CD8-positive, alpha-beta memory T cell (primary cell): Measurements from ENCODE around the gene ZFHX2. TPM values are rescaled to one million over a fixed set of nuclear protein-coding genes. Genes with fewer than 3 reads are reported as not detected.

Experiments
- CTCF ChIA-PET: fragments of 350-600 bp; sonication (Branson Sonifier 250); formaldehyde crosslinking; loops from one replicate; lab custom pipeline; 2021; ENCODE audit warnings: antibody characterized with exemption; lab: Charles Lee
- POLR2A ChIA-PET: fragments of 350-600 bp; sonication (Branson Sonifier 250); formaldehyde crosslinking; loops from one replicate; lab custom pipeline; 2021; ENCODE audit warnings: antibody characterized with exemption; lab: Charles Lee
- DNase-seq, 5 donors: peaks; one replicate each; pipeline versions ENCODE4 v3.0.0 to v3.0.0-alpha.2; 2020 to 2022; ENCODE audit warnings: mixed read lengths in 1 of 5
- H3K27ac ChIP-seq: one replicate; pipeline ENCODE4 v1.7.0; 2013; ENCODE audit warnings: low read depth, mild to moderate bottlenecking, low read length, moderate library complexity
- H3K27me3 ChIP-seq: 2 replicates; pipeline ENCODE4 v1.7.0; 2013; ENCODE audit warnings: low read length, mild to moderate bottlenecking; ENCODE audit not compliant: insufficient read depth, poor library complexity, severe bottlenecking
- H3K36me3 ChIP-seq: 2 replicates; pipeline ENCODE4 v1.7.0; 2013; ENCODE audit warnings: mild to moderate bottlenecking, low read length, moderate library complexity; ENCODE audit not compliant: insufficient read depth
- H3K4me1 ChIP-seq: 2 replicates; pipeline ENCODE4 v1.7.0; 2013; ENCODE audit warnings: mild to moderate bottlenecking, low read length, moderate library complexity; ENCODE audit not compliant: insufficient read depth
- H3K4me3 ChIP-seq: 2 replicates; pipeline ENCODE4 v1.7.0; 2013; ENCODE audit warnings: mild to moderate bottlenecking, low read length
- H3K9me3 ChIP-seq: 2 replicates; pipeline ENCODE4 v1.7.0; 2013; ENCODE audit warnings: mild to moderate bottlenecking, low read length
- H3K27ac Mint-ChIP-seq, 8 donors: one replicate each; pipeline ENCODE4 v1.8.0; 2020 to 2021; ENCODE audit warnings: mixed read lengths in 8 of 8, mild to moderate bottlenecking in 6 of 8, inconsistent platforms in 3 of 8, moderate library complexity in 3 of 8
- H3K27me3 Mint-ChIP-seq, 2 donors: one replicate each; pipeline ENCODE4 v1.8.0; 2020 to 2021; ENCODE audit warnings: mixed read lengths in 2 of 2, mild to moderate bottlenecking in 1 of 2, moderate library complexity in 1 of 2
- H3K36me3 Mint-ChIP-seq, 3 donors: one replicate each; pipeline ENCODE4 v1.8.0; 2020 to 2021; ENCODE audit warnings: mixed read lengths in 3 of 3, inconsistent platforms in 1 of 3, mild to moderate bottlenecking in 1 of 3
- H3K4me1 Mint-ChIP-seq, 3 donors: one replicate each; pipeline ENCODE4 v1.8.0; 2020 to 2021; ENCODE audit warnings: mixed read lengths in 3 of 3, inconsistent platforms in 1 of 3, mild to moderate bottlenecking in 1 of 3
- H3K4me3 Mint-ChIP-seq, 7 donors: one replicate each; pipeline ENCODE4 v1.8.0; 2020 to 2021; ENCODE audit warnings: mixed read lengths in 7 of 7, mild to moderate bottlenecking in 6 of 7, moderate library complexity in 4 of 7, inconsistent platforms in 2 of 7
- H3K9me3 Mint-ChIP-seq, 5 donors: one replicate each; pipeline ENCODE4 v1.8.0; 2020 to 2022; ENCODE audit warnings: mixed read lengths in 5 of 5, mild to moderate bottlenecking in 3 of 5, moderate library complexity in 2 of 5, inconsistent platforms in 1 of 5
- polyA plus RNA-seq: library from polyadenylated mRNA; unstranded; fragments of 300-500 nt; fragmentation: Illumina TruSeq; gene quantifications from one replicate; pipeline ENCODE4 v1.2.3, GENCODE V29; 2021
- total RNA-seq, 2 experiments: library from RNA; stranded (reverse); gene quantifications; one replicate each; pipeline ENCODE4 v1.2.3, GENCODE V29; 2021

ZFHX2 gene
- total and polyA plus RNA-seq, 3 experiments from 2014 or later, result 2.4 to 2.5 TPM; not detected in 1

- H3K36me3 Mint-ChIP-seq, result peaks cover 2 to 6% (median 3%) of the 10 kb centered on the region in 3 donors
- peaks cover 14% of the 10 kb centered on the region for H3K4me1 ChIP-seq
- H3K27me3 ChIP-seq, result peaks cover 8% of the 10 kb centered on the region
- peak overlapping the region in 1 of 7 donors; percentile 73 for H3K4me3 Mint-ChIP-seq
- H3K9me3 ChIP-seq, result no peaks in the 10 kb centered on the region
- peak overlapping the region in 2 of 8 donors; percentile 4 to 82 for H3K27ac Mint-ChIP-seq
- no peak overlapping the region for H3K27ac ChIP-seq
- H3K27me3 Mint-ChIP-seq, result peaks cover 24 to 40% of the 10 kb centered on the region in 2 donors
- ChIA-PET CTCF (interaction anchor here (1.0 to 1.4 kb wide), 4 partner anchors 9 to 60 kb away, joined by 3 to 4 read pairs (median 3); no protein-coding TSS in a partner anchor), POLR2A (no interaction called here)
- no peak overlapping the region for H3K4me3 ChIP-seq
- no peak for DNase-seq
- H3K9me3 Mint-ChIP-seq, result no peaks in the 10 kb centered on the region
- H3K36me3 ChIP-seq, result no peaks in the 10 kb centered on the region
- peaks cover 24 to 31% (median 29%) of the 10 kb centered on the region in 3 donors for H3K4me1 Mint-ChIP-seq
Observed at GRCh38 chr14:23571701-23572523, 20.3 kb upstream of the ZFHX2 start.

GRCh38 chr14:23570806-23571483 is 19.4 kb upstream of the ZFHX2 start:
- Mint-ChIP-seq H3K36me3 (peaks cover 2 to 13% (median 3%) of the 10 kb centered on the region in 3 donors), H3K9me3 (no peaks in the 10 kb centered on the region), H3K27me3 (peaks cover 17 to 33% of the 10 kb centered on the region in 2 donors), H3K27ac (no peak overlapping the region), H3K4me1 (peaks cover 23 to 32% (median 29%) of the 10 kb centered on the region in 3 donors), H3K4me3 (no peak overlapping the region)
- Histone ChIP-seq H3K36me3 (peaks cover 2% of the 10 kb centered on the region), H3K9me3 (no peaks in the 10 kb centered on the region), H3K27ac (no peak overlapping the region), H3K4me1 (peaks cover 18% of the 10 kb centered on the region), H3K4me3 (no peak overlapping the region), H3K27me3 (peaks cover 3% of the 10 kb centered on the region)
- no peak for DNase-seq
- POLR2A ChIA-PET, result interaction anchor here (0.7 kb wide), 1 partner anchor 33 kb away, joined by 5 read pairs; no protein-coding TSS in a partner anchor
- CTCF ChIA-PET, result interaction anchor here (0.9 to 1.3 kb wide), 5 partner anchors 8 to 61 kb away, joined by 3 to 5 read pairs (median 3); no protein-coding TSS in a partner anchor

- H3K4me3 Mint-ChIP-seq, result peak overlapping the region in 1 of 7 donors; percentile 99
Observed at GRCh38 chr14:23569443-23570151, 18.0 kb upstream of the ZFHX2 start.

GRCh38 chr14:23568600-23569331 is 17.2 kb upstream of the ZFHX2 start:
- Mint-ChIP-seq H3K9me3 (no peaks in the 10 kb centered on the region), H3K4me1 (peaks cover 25 to 45% (median 29%) of the 10 kb centered on the region in 3 donors), H3K4me3 (peak overlapping the region; percentile 98 to 100 (median 99)), H3K36me3 (peaks cover 3 to 35% (median 4%) of the 10 kb centered on the region in 3 donors), H3K27ac (peak overlapping the region; percentile 46 to 99 (median 97)), H3K27me3 (peaks cover 6 to 19% of the 10 kb centered on the region in 2 donors)
- Histone ChIP-seq H3K4me1 (peaks cover 19% of the 10 kb centered on the region), H3K9me3 (no peaks in the 10 kb centered on the region), H3K27ac (no peak overlapping the region), H3K4me3 (no peak overlapping the region), H3K36me3 (peaks cover 23% of the 10 kb centered on the region), H3K27me3 (no peaks in the 10 kb centered on the region)
- ChIA-PET CTCF (interaction anchor here (1.8 kb wide), 1 partner anchor 10 kb away, joined by 14 read pairs; no protein-coding TSS in a partner anchor), POLR2A (interaction anchor here (1.6 kb wide), 1 partner anchor 13 kb away, joined by 6 read pairs; the partner anchor contains the start of gene THTPA)
- DNase-seq, result no peak

More at GRCh38 chr14:23569443-23570151, 18.0 kb upstream of the ZFHX2 start:
- peaks cover 9 to 23% of the 10 kb centered on the region in 2 donors for H3K27me3 Mint-ChIP-seq
- Histone ChIP-seq H3K36me3 (peaks cover 15% of the 10 kb centered on the region), H3K4me3 (no peak overlapping the region), H3K9me3 (no peaks in the 10 kb centered on the region), H3K27ac (no peak overlapping the region), H3K27me3 (no peaks in the 10 kb centered on the region), H3K4me1 (peaks cover 19% of the 10 kb centered on the region)
- DNase-seq, result no peak
- H3K27ac Mint-ChIP-seq, result peak overlapping the region in 4 of 8 donors; percentile 46 to 99 (median 77)
- peaks cover 3 to 27% (median 4%) of the 10 kb centered on the region in 3 donors for H3K36me3 Mint-ChIP-seq
- ChIA-PET POLR2A (no interaction called here), CTCF (interaction anchor here (0.9 to 1.8 kb wide), 4 partner anchors 8 to 15 kb away, joined by 3 to 14 read pairs (median 4); no protein-coding TSS in a partner anchor)
- peaks cover 21 to 40% (median 29%) of the 10 kb centered on the region in 3 donors for H3K4me1 Mint-ChIP-seq
- no peaks in the 10 kb centered on the region for H3K9me3 Mint-ChIP-seq

- Mint-ChIP-seq H3K9me3 (no peaks in the 10 kb centered on the region), H3K4me3 (peak overlapping the region; percentile 98 to 100 (median 99)), H3K36me3 (peaks cover 3 to 41% (median 4%) of the 10 kb centered on the region in 3 donors), H3K27ac (peak overlapping the region; percentile 96 to 99 (median 98)), H3K27me3 (peaks cover 5 to 13% of the 10 kb centered on the region in 2 donors), H3K4me1 (peaks cover 26 to 45% (median 29%) of the 10 kb centered on the region in 3 donors)
- Histone ChIP-seq H3K9me3 (no peaks in the 10 kb centered on the region), H3K27ac (peak overlapping the region; percentile 82), H3K36me3 (peaks cover 26% of the 10 kb centered on the region), H3K27me3 (no peaks in the 10 kb centered on the region), H3K4me3 (peak overlapping the region; percentile 93), H3K4me1 (peaks cover 19% of the 10 kb centered on the region)
- DNase-seq, result no peak
- ChIA-PET CTCF (interaction anchor here (1.8 kb wide), 1 partner anchor 9 kb away, joined by 14 read pairs; no protein-coding TSS in a partner anchor), POLR2A (interaction anchor here (1.6 kb wide), 1 partner anchor 12 kb away, joined by 6 read pairs; the partner anchor contains the start of gene THTPA)
Observed at GRCh38 chr14:23568021-23568599, 16.5 kb upstream of the ZFHX2 start.

GRCh38 chr14:23567186-23568020 is 15.8 kb upstream of the ZFHX2 start, which contains the start of gene AP1G2:
TSS of gene AP1G2 (minus strand) at chr14:23567791. CDS start at chr14:23567314, 477 bp downstream.
- POLR2A ChIA-PET, result interaction anchor here (1.6 kb wide), 1 partner anchor 12 kb away, joined by 6 read pairs; the partner anchor contains the start of gene THTPA
- Histone ChIP-seq H3K36me3 (peaks cover 26% of the 10 kb centered on the region), H3K27me3 (no peaks in the 10 kb centered on the region), H3K4me1 (peaks cover 22% of the 10 kb centered on the region), H3K9me3 (no peaks in the 10 kb centered on the region), H3K27ac (peak within 1 kb of the TSS; percentile 82), H3K4me3 (peak within 1 kb of the TSS; percentile 93)
- CTCF ChIA-PET, result interaction anchor here (1.1 to 1.8 kb wide), 3 partner anchors 8 to 35 kb away, joined by 3 to 14 read pairs (median 3); no protein-coding TSS in a partner anchor
- peak; percentile 74 to 90 (median 84) for DNase-seq
- H3K4me1 Mint-ChIP-seq, result peaks cover 31 to 50% (median 34%) of the 10 kb centered on the region in 3 donors
- H3K9me3 Mint-ChIP-seq, result no peaks in the 10 kb centered on the region
- peak within 1 kb of the TSS; percentile 96 to 99 (median 98) for H3K27ac Mint-ChIP-seq
- H3K4me3 Mint-ChIP-seq, result peak within 1 kb of the TSS; percentile 98 to 100 (median 99)
- peaks cover 5 to 6% of the 10 kb centered on the region in 2 donors for H3K27me3 Mint-ChIP-seq
- H3K36me3 Mint-ChIP-seq, result peaks cover 2 to 46% (median 4%) of the 10 kb centered on the region in 3 donors
